Activated T-cell treated with anti-CD3 and anti-CD28 coated beads, Interleukin-2, amount 50 U/mL, for 72 hours (primary cell): ENCODE measurements around the gene SGSH. TPM values are rescaled to one million over a fixed set of nuclear protein-coding genes. Genes with fewer than 3 reads are reported as not detected.
"Not testable (repeated sequence)": the region's sequence is repeated elsewhere in the genome, so short reads cannot be mapped to it uniquely, and the experiment has no call there.

Experiments used
- ATAC-seq, 2 donors: fragments of 150-1000 bp; cut with Tn5 transposase; replicated peaks in 1 of 2; 2 replicates each; pipeline ENCODE4 v1.10.0; 2021; ENCODE audit warnings: moderate library complexity in 2 of 2, mild to moderate bottlenecking in 1 of 2
- DNase-seq, 2 donors: peaks; one replicate each; pipeline ENCODE4 v3.0.0; 2021 to 2022; ENCODE audit warnings: mixed read lengths in 1 of 2
- H3K27ac Mint-ChIP-seq: one replicate; pipeline ENCODE4 v1.8.0; 2022; ENCODE audit warnings: mild to moderate bottlenecking, moderate library complexity, mixed read lengths
- H3K27me3 Mint-ChIP-seq: one replicate; pipeline ENCODE4 v1.8.0; 2022; ENCODE audit warnings: low read depth, mixed read lengths
- H3K36me3 Mint-ChIP-seq, 2 donors: one replicate each; pipeline ENCODE4 v1.8.0; 2022; ENCODE audit warnings: mixed read lengths in 2 of 2, mild to moderate bottlenecking in 1 of 2; ENCODE audit not compliant: insufficient read depth in 2 of 2
- H3K4me1 Mint-ChIP-seq: one replicate; pipeline ENCODE4 v1.8.0; 2022; ENCODE audit warnings: low read depth, mixed read lengths
- H3K4me3 Mint-ChIP-seq, 2 donors: one replicate each; pipeline ENCODE4 v1.8.0; 2022; ENCODE audit warnings: mild to moderate bottlenecking in 2 of 2, mixed read lengths in 2 of 2, moderate library complexity in 2 of 2
- H3K9me3 Mint-ChIP-seq, 2 donors: one replicate each; pipeline ENCODE4 v1.8.0; 2022; ENCODE audit warnings: mixed read lengths in 2 of 2
- total RNA-seq, 2 donors: library from RNA; stranded (reverse); gene quantifications; one replicate each; pipeline ENCODE4 v1.2.3, GENCODE V29; 2022

SGSH gene
- total RNA-seq, 2 donors from 2014 or later = 51.3 to 64.4 TPM

- H3K4me1 Mint-ChIP-seq = peaks cover 70% of the 10 kb centered on the region
Observed at GRCh38 chr17:80260791-80261158, 40.6 kb upstream of the SGSH start, which contains the start of gene RNF213. RNF213 (plus strand) TSS chr17:80260852; CDS start chr17:80263682, 2,830 bp downstream.

GRCh38 chr17:80260069-80260535 is 40.0 kb upstream of the SGSH start:
- peak overlapping the region; percentile 96 for H3K27ac Mint-ChIP-seq
- peak; percentile 51 to 54 for ATAC-seq
- peak overlapping the region; percentile 85 to 99 for H3K4me3 Mint-ChIP-seq
- H3K4me1 Mint-ChIP-seq = peaks cover 70% of the 10 kb centered on the region
- no peaks in the 10 kb centered on the region for H3K27me3 Mint-ChIP-seq
- H3K36me3 Mint-ChIP-seq = peaks cover 12 to 15% of the 10 kb centered on the region in 2 donors
- peak; percentile 87 to 89 for DNase-seq
- no peaks in the 10 kb centered on the region for H3K9me3 Mint-ChIP-seq

More at GRCh38 chr17:80260791-80261158, 40.6 kb upstream of the SGSH start, which contains the start of gene RNF213:
- Mint-ChIP-seq H3K36me3 (peaks cover 16 to 22% of the 10 kb centered on the region in 2 donors), H3K27me3 (no peaks in the 10 kb centered on the region), H3K27ac (peak within 1 kb of the TSS; percentile 96), H3K4me3 (peak within 1 kb of the TSS; percentile 94 to 99), H3K9me3 (no peaks in the 10 kb centered on the region)
- ATAC-seq = peak; percentile 30 to 39
- DNase-seq = peak; percentile 74 to 76

- Mint-ChIP-seq H3K9me3 (no peaks in the 10 kb centered on the region), H3K27ac (peak overlapping the region; percentile 96), H3K36me3 (peaks cover 8 to 11% of the 10 kb centered on the region in 2 donors), H3K4me1 (peaks cover 72% of the 10 kb centered on the region), H3K4me3 (peak overlapping the region; percentile 85 to 99), H3K27me3 (no peaks in the 10 kb centered on the region)
- no peak for ATAC-seq
- peak in 1 of 2 donors; percentile 34 for DNase-seq
Observed at GRCh38 chr17:80259457-80260068, 39.4 kb upstream of the SGSH start.

GRCh38 chr17:80258296-80258695 is 38.2 kb upstream of the SGSH start:
- Mint-ChIP-seq H3K27ac (peak overlapping the region; percentile 96), H3K36me3 (peaks cover 4 to 10% of the 10 kb centered on the region in 2 donors), H3K4me3 (peak overlapping the region; percentile 85 to 99), H3K4me1 (peaks cover 85% of the 10 kb centered on the region)
- not testable (repeated sequence) for H3K9me3 Mint-ChIP-seq, ATAC-seq, H3K27me3 Mint-ChIP-seq
- DNase-seq = peak in 1 of 2 donors; percentile 33

GRCh38 chr17:80257716-80258213 is 37.6 kb upstream of the SGSH start:
- Mint-ChIP-seq H3K4me1 (peaks cover 85% of the 10 kb centered on the region), H3K9me3 (no peaks in the 10 kb centered on the region), H3K4me3 (peak overlapping the region; percentile 85 to 99), H3K36me3 (peaks cover 4 to 10% of the 10 kb centered on the region in 2 donors), H3K27me3 (no peaks in the 10 kb centered on the region), H3K27ac (peak overlapping the region; percentile 96)
- ATAC-seq (no peak), DNase-seq (no peak)

DNA sequence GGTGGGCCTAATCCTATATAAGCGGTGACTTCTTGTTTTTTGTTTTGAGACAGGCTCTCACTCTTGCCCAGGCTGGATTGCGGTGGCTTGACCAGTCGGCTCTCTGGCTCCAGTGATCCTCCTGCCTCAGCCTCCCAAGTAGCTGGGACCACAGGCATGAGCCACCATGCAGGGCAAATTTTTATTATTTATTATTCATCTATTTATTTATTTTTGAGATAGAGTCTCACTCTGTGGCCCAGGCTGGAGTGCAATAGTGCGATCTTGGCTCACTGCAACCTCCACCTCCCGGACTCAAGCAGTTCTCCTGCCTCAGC is 35.9 kb upstream of the SGSH start:
- Mint-ChIP-seq H3K27me3 (no peaks in the 10 kb centered on the region), H3K4me1 (peaks cover 78% of the 10 kb centered on the region), H3K4me3 (peak overlapping the region; percentile 8 to 84), H3K36me3 (peaks cover 2 to 8% of the 10 kb centered on the region in 2 donors), H3K27ac (peak overlapping the region; percentile 99), H3K9me3 (no peaks in the 10 kb centered on the region)
- DNase-seq (no peak), ATAC-seq (no peak)

DNA sequence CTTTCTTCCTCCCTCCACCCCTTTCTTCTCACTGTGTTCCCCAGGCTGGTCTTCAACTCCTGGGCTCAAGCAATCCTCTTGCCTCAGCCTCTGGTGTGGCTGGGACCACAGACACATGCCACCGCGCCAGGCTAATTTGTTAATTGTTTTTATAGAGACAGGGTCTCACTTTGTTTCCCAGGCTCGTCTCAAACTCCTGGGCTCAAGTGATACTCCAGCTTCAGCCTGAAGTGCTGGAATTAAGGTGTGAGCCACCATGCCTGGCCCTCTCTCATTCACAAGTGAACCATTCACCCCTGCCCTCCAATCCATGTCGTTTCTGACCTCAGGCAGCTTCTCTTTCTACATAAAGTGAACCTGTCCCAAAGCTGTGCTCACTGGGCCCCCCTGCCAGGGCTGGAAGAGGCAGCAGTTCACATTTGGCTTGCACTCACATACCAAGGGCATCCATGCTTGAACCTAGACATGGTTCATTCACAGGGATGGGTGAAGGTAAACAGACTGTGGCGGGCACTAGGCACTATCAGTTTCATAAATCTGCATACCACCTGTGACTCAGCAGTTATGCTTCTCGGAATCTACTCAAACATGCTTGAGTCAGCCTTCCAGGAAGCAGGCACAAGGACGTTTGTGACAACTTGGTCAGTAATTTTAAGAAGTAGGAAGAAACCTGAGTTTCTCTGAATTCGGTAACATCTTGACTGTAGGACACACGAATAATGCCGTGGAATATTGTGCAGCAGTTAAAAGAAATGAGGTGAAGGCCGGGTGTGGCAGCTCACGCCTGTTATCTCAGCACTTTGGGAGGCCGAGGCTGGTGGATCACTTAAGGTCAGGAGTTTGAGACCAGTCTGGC is 34.5 kb upstream of the SGSH start:
- Mint-ChIP-seq H3K36me3 (peaks cover 2 to 6% of the 10 kb centered on the region in 2 donors), H3K9me3 (no peaks in the 10 kb centered on the region), H3K27ac (peak overlapping the region; percentile 99), H3K27me3 (no peaks in the 10 kb centered on the region), H3K4me1 (peaks cover 75% of the 10 kb centered on the region), H3K4me3 (peak overlapping the region; percentile 78 to 84)
- ATAC-seq (peak; percentile 71), DNase-seq (peak; percentile 81)

DNA sequence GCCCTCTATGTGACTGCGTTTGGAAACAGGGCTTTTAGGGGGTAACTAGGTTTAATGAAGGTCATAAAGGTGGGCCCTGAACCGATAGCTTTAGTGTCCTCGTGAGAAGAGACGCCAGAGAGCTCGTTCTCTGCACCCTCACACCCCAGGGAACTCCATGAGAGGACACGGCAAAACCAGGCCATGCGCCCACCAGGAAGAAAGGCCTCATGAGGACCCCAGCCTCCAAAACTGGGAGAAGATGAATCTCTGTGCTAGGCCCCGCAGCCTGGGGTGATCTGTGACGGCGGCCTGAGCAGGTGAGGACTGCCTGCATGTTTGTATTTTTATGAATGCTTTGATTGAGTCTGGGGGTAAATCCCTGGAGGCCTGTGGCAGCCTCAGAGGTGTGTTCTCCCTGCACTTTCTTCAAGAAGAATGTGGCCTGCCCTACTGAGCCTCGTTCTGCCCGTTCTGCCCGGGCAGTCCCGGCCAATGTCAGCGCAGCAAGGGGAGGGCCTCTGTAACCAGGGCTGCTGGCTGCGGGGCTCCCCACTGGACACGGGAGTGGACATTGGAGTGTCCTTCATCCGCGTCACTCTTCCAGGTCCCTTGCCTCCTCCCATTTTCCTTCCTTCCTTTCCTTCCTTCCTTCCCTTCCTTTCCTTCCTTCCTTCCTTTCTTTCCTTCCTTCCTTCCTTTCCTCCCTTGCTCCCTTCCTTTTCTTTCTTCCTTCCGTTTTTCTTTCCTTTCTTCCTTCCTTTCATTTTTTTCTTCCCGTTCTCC is 33.7 kb upstream of the SGSH start:
- peaks cover under 1 to 6% of the 10 kb centered on the region in 2 donors for H3K36me3 Mint-ChIP-seq
- DNase-seq (no peak), ATAC-seq (no peak)
- H3K9me3 Mint-ChIP-seq = no peaks in the 10 kb centered on the region
- H3K27ac Mint-ChIP-seq = peak overlapping the region; percentile 99
- H3K4me1 Mint-ChIP-seq = peaks cover 67% of the 10 kb centered on the region
- H3K27me3 Mint-ChIP-seq = no peaks in the 10 kb centered on the region
- H3K4me3 Mint-ChIP-seq = peak overlapping the region; percentile 78 to 84

DNA sequence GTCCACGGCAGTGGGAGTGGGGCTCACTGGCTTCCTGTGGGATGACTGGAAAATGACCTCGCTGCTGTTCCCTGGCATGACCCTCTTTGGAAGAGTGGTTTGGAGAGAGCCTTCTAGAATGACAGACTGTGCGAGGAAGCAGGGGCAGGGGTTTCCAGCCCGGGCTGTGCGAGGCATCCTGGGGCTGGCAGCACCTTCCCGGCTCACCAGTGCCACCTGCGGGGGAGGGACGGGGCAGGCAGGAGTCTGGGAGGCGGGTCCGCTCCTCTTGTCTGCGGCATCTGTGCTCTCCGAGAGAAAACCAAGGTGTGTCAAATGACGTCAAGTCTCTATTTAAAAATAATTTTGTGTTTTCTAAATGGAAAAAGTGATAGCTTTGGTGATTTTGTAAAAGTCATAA is 32.7 kb upstream of the SGSH start:
- no peaks in the 10 kb centered on the region for H3K27me3 Mint-ChIP-seq
- ATAC-seq (peak; percentile 73 to 82), DNase-seq (peak; percentile 90 to 94)
- peak overlapping the region; percentile 47 to 48 for H3K4me3 Mint-ChIP-seq
- H3K36me3 Mint-ChIP-seq = peaks cover 0 to 6% of the 10 kb centered on the region in 2 donors
- peaks cover 57% of the 10 kb centered on the region for H3K4me1 Mint-ChIP-seq
- H3K9me3 Mint-ChIP-seq = no peaks in the 10 kb centered on the region
- peak overlapping the region; percentile 99 for H3K27ac Mint-ChIP-seq

GRCh38 chr17:80251966-80252365 is 31.8 kb upstream of the SGSH start:
- Mint-ChIP-seq H3K27me3 (no peaks in the 10 kb centered on the region), H3K36me3 (peaks cover under 1 to 6% of the 10 kb centered on the region in 2 donors), H3K4me1 (peaks cover 48% of the 10 kb centered on the region), H3K4me3 (no peak overlapping the region), H3K9me3 (no peaks in the 10 kb centered on the region), H3K27ac (no peak overlapping the region)
- DNase-seq (no peak), ATAC-seq (no peak)

GRCh38 chr17:80248894-80249710 is 29.0 kb upstream of the SGSH start:
- Mint-ChIP-seq H3K9me3 (no peaks in the 10 kb centered on the region), H3K36me3 (peaks cover 1% of the 10 kb centered on the region in 2 donors), H3K4me3 (no peak overlapping the region), H3K27me3 (no peaks in the 10 kb centered on the region), H3K27ac (no peak overlapping the region), H3K4me1 (peaks cover 19% of the 10 kb centered on the region)
- DNase-seq (no peak), ATAC-seq (no peak)
